NT2/D1 (cell line): Measurements from ENCODE around the gene PTPN13.

Experiments
- SUZ12 ChIP-seq: IDR thresholded peaks from 2 replicates; pipeline ENCODE4 v1.6.1; 2011; ENCODE audit not compliant: insufficient read length, insufficient read depth; ENCODE audit errors: extremely low read depth
- YY1 ChIP-seq: IDR thresholded peaks from 2 replicates; pipeline ENCODE4 v1.6.1; 2011; ENCODE audit not compliant: insufficient read length, insufficient read depth
- ZNF274 ChIP-seq: IDR thresholded peaks from 2 replicates; pipeline ENCODE4 v1.6.1; 2011; ENCODE audit warnings: mild to moderate bottlenecking, low read depth, low read length

GRCh38 chr4:86678796-86679195 lies 84.7 kb downstream of the PTPN13 start:
- TF ChIP-seq YY1 (no peak), ZNF274 (no peak), SUZ12 (no peak)
